Central memory CD8-positive, alpha-beta T cell (primary cell): ENCODE measurements around the gene SKOR1.
A peak's percentile ranks its signal among the peaks of the same experiment; 100 is the strongest.

Experiments
- ATAC-seq: fragments of 150-1000 bp; cut with Tn5 transposase; replicated peaks from 2 replicates; pipeline ENCODE4 v1.10.0; 2022; ENCODE audit warnings: mild to moderate bottlenecking, moderate FRiP score, moderate number of reproducible peaks; ENCODE audit not compliant: poor library complexity, severe bottlenecking; ENCODE audit errors: extremely low read depth
- DNase-seq, 2 donors: peaks; one replicate each; pipeline ENCODE4 v3.0.0; 2021; ENCODE audit warnings: low spot score in 2 of 2
- H3K27ac Mint-ChIP-seq: one replicate; pipeline ENCODE4 v1.8.0; 2022; ENCODE audit warnings: low read depth, mild to moderate bottlenecking, moderate library complexity, mixed read lengths
- H3K27me3 Mint-ChIP-seq: one replicate; pipeline ENCODE4 v1.8.0; 2022; ENCODE audit warnings: mixed read lengths
- H3K36me3 Mint-ChIP-seq: one replicate; pipeline ENCODE4 v1.8.0; 2022; ENCODE audit warnings: mild to moderate bottlenecking, moderate library complexity, mixed read lengths; ENCODE audit not compliant: insufficient read depth
- H3K4me1 Mint-ChIP-seq: one replicate; pipeline ENCODE4 v1.8.0; 2022; ENCODE audit warnings: mixed read lengths
- H3K4me3 Mint-ChIP-seq: one replicate; pipeline ENCODE4 v1.8.0; 2022; ENCODE audit warnings: mild to moderate bottlenecking, moderate library complexity, mixed read lengths
- H3K9me3 Mint-ChIP-seq: one replicate; pipeline ENCODE4 v1.8.0; 2022; ENCODE audit warnings: mixed read lengths

Gene SKOR1

DNA sequence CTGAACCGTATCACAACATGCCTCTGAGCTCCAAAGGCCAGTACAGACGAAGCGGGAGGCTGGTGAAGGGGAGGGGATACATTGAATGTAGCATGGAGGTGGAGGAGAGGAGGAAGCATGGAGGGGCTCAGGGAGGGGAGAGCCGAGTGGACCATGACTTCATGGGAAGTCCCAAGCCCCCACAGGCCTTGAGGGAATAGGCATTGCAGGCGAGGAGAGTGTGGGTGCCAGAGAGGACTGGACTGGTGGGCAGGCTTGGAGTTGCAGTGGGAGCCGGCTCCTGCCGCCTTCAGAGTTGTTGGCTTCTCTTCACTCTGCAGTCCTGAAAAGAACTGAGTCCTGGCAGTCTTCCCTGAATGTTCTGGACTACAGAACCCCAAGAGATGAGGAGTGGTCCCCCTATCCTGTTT lies 17.8 kb downstream of the SKOR1 start:
- H3K27me3 Mint-ChIP-seq: no peaks in the 10 kb centered on the region
- no peak for ATAC-seq
- no peak for DNase-seq
- no peak overlapping the region for H3K4me3 Mint-ChIP-seq
- peak overlapping the region; percentile 29 for H3K27ac Mint-ChIP-seq
- H3K9me3 Mint-ChIP-seq: no peaks in the 10 kb centered on the region
- H3K4me1 Mint-ChIP-seq: peaks cover 18% of the 10 kb centered on the region
- peaks cover 18% of the 10 kb centered on the region for H3K36me3 Mint-ChIP-seq

GRCh38 chr15:67843571-67844387 lies 18.5 kb downstream of the SKOR1 start:
- Mint-ChIP-seq H3K9me3 (no peaks in the 10 kb centered on the region), H3K27me3 (no peaks in the 10 kb centered on the region), H3K4me3 (no peak overlapping the region), H3K4me1 (peaks cover 18% of the 10 kb centered on the region), H3K36me3 (peaks cover 18% of the 10 kb centered on the region), H3K27ac (no peak overlapping the region)
- DNase-seq (no peak), ATAC-seq (no peak)

- Mint-ChIP-seq H3K27ac (no peak overlapping the region), H3K36me3 (peaks cover 3% of the 10 kb centered on the region), H3K4me1 (peaks cover 4% of the 10 kb centered on the region), H3K27me3 (peaks cover 1% of the 10 kb centered on the region), H3K9me3 (no peaks in the 10 kb centered on the region), H3K4me3 (no peak overlapping the region)
- ATAC-seq (no peak), DNase-seq (no peak)
Measured at GRCh38 chr15:67845974-67846373, 20.7 kb downstream of the SKOR1 start.

- peaks cover 10% of the 10 kb centered on the region for H3K27me3 Mint-ChIP-seq
- H3K4me3 Mint-ChIP-seq: no peak overlapping the region
- H3K27ac Mint-ChIP-seq: no peak overlapping the region
- DNase-seq (no peak), ATAC-seq (no peak)
- no peaks in the 10 kb centered on the region for H3K4me1 Mint-ChIP-seq
- H3K9me3 Mint-ChIP-seq: no peaks in the 10 kb centered on the region
- no peaks in the 10 kb centered on the region for H3K36me3 Mint-ChIP-seq
Measured at GRCh38 chr15:67849538-67849937, 24.2 kb downstream of the SKOR1 start.

GRCh38 chr15:67850336-67850735 lies 25.0 kb downstream of the SKOR1 start:
- Mint-ChIP-seq H3K4me1 (no peaks in the 10 kb centered on the region), H3K4me3 (no peak overlapping the region), H3K27ac (no peak overlapping the region), H3K9me3 (no peaks in the 10 kb centered on the region), H3K36me3 (no peaks in the 10 kb centered on the region), H3K27me3 (peaks cover 10% of the 10 kb centered on the region)
- ATAC-seq (no peak), DNase-seq (no peak)

DNA sequence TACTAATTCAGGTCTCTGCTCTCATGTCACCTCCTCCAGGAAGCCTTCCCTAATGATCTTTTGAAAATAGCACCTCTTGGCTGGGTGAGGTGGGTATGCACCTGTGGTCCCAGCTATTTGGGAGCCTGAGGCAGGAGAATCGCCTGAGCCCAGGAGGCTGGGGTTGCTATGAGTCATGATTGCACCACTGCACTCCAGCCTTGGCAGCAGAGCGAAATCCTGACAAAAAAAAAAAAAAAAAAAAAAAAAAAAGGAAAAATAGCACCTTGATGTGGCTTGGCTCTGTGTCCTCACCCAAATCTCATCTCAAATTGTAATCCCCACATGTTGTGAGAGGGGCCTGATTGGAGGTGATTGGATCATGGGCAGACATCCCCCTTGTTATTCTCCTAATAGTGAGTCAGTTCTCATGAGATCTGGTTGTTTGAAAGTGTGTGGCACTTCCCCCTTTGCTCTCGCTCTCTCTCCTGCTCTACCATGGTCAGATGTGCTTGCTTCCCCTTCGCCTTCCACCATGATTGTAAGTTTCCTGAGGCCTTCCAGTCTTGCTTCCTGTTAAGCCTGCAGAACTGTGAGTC lies 25.8 kb downstream of the SKOR1 start:
- Mint-ChIP-seq H3K4me1 (no peaks in the 10 kb centered on the region), H3K9me3 (no peaks in the 10 kb centered on the region), H3K27me3 (peaks cover 10% of the 10 kb centered on the region), H3K4me3 (no peak overlapping the region), H3K36me3 (no peaks in the 10 kb centered on the region), H3K27ac (no peak overlapping the region)
- ATAC-seq (no peak), DNase-seq (no peak)

GRCh38 chr15:67852418-67852817 lies 27.1 kb downstream of the SKOR1 start:
- Mint-ChIP-seq H3K4me1 (no peaks in the 10 kb centered on the region), H3K27me3 (peaks cover 10% of the 10 kb centered on the region), H3K36me3 (no peaks in the 10 kb centered on the region), H3K9me3 (no peaks in the 10 kb centered on the region), H3K4me3 (no peak overlapping the region), H3K27ac (no peak overlapping the region)
- DNase-seq (no peak), ATAC-seq (no peak)

DNA sequence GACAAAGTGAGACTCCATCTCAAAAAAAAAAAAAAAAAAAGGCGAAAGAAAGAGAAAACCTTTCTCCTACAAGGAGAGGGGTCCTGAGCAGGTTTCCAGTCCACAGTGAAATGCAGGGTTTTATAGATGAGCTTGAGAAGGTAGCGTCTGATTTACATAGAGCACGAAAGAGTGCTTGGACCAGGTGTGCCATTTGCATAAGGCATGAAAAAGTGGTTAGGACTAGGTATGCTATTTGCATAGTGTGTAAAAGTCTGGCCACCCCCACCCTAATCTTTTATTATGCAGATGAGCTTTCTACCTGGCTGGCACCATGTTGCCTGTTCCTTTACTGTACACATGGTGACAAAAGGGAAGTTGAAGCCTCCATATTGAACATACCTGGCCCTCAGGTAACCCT lies 28.1 kb downstream of the SKOR1 start:
- H3K27ac Mint-ChIP-seq: no peak overlapping the region
- no peak overlapping the region for H3K4me3 Mint-ChIP-seq
- no peaks in the 10 kb centered on the region for H3K36me3 Mint-ChIP-seq
- DNase-seq: no peak
- no peaks in the 10 kb centered on the region for H3K4me1 Mint-ChIP-seq
- no peaks in the 10 kb centered on the region for H3K9me3 Mint-ChIP-seq
- peaks cover 10% of the 10 kb centered on the region for H3K27me3 Mint-ChIP-seq
- no peak for ATAC-seq

DNA sequence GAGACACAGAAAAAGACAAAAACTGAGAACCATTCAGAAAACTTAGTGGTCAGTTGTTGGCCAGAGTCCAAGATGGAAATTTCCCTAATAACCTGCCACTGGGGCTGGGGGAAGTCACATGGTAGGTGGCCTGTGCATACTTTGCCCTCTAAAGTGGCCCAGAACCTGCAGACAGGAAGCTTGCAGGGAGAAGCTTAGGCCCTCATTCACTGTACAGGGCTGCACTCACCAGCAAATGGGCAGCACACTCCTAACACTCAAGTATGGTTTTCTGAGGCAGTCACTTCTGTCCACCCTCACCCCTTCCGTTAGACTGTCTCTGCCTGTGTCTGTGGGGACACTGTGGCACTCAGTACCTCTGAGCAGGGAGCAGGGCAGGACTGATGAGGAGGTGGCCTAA lies 29.0 kb downstream of the SKOR1 start:
- H3K36me3 Mint-ChIP-seq: no peaks in the 10 kb centered on the region
- H3K4me1 Mint-ChIP-seq: no peaks in the 10 kb centered on the region
- peaks cover 10% of the 10 kb centered on the region for H3K27me3 Mint-ChIP-seq
- H3K27ac Mint-ChIP-seq: no peak overlapping the region
- ATAC-seq (no peak), DNase-seq (no peak)
- no peaks in the 10 kb centered on the region for H3K9me3 Mint-ChIP-seq
- no peak overlapping the region for H3K4me3 Mint-ChIP-seq

DNA sequence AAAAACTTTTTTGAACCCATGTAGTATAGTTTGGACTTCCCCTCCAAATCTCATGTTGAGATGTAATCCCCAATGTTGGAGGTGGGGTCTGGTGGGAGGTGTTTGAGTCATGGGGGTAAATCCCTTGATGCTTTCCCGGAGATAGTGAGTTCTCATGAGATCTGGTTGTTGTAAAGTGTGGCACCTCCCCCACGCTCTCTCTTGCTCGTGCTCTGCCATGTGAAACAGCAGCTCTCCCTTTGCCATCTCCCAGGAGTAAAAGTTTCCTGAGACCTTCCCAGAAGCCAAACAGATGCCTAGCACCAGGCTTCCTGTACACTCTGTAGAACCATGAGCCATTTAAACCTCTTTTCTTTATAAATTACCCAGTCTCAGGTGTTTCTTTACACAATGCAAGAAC lies 30.5 kb downstream of the SKOR1 start:
- H3K27ac Mint-ChIP-seq: no peak overlapping the region

GRCh38 chr15:67857220-67857619 lies 31.9 kb downstream of the SKOR1 start:
- ATAC-seq (no peak), DNase-seq (no peak)
- Mint-ChIP-seq H3K4me3 (no peak overlapping the region), H3K27me3 (peaks cover 12% of the 10 kb centered on the region), H3K9me3 (no peaks in the 10 kb centered on the region), H3K36me3 (peaks cover 1% of the 10 kb centered on the region), H3K4me1 (no peaks in the 10 kb centered on the region), H3K27ac (no peak overlapping the region)

More for the DNA sequence above, 30.5 kb downstream of the SKOR1 start:
- H3K4me1 Mint-ChIP-seq: no peaks in the 10 kb centered on the region
- no peak overlapping the region for H3K4me3 Mint-ChIP-seq
- no peaks in the 10 kb centered on the region for H3K9me3 Mint-ChIP-seq
- no peak for DNase-seq
- ATAC-seq: no peak
- no peaks in the 10 kb centered on the region for H3K36me3 Mint-ChIP-seq
- H3K27me3 Mint-ChIP-seq: peaks cover 10% of the 10 kb centered on the region

GRCh38 chr15:67859331-67859946 lies 34.1 kb downstream of the SKOR1 start:
- H3K27ac Mint-ChIP-seq: no peak overlapping the region
- no peak for ATAC-seq
- no peaks in the 10 kb centered on the region for H3K9me3 Mint-ChIP-seq
- no peak overlapping the region for H3K4me3 Mint-ChIP-seq
- DNase-seq: no peak
- H3K4me1 Mint-ChIP-seq: no peaks in the 10 kb centered on the region
- peaks cover 1% of the 10 kb centered on the region for H3K36me3 Mint-ChIP-seq
- H3K27me3 Mint-ChIP-seq: peaks cover 25% of the 10 kb centered on the region

GRCh38 chr15:67861983-67862382 lies 36.7 kb downstream of the SKOR1 start:
- no peak for DNase-seq
- Mint-ChIP-seq H3K9me3 (no peaks in the 10 kb centered on the region), H3K4me1 (no peaks in the 10 kb centered on the region), H3K27ac (no peak overlapping the region), H3K4me3 (no peak overlapping the region), H3K27me3 (peaks cover 25% of the 10 kb centered on the region), H3K36me3 (peaks cover 2% of the 10 kb centered on the region)
- ATAC-seq: no peak
